Endothelial cell of umbilical vein (primary cell): ENCODE results near the gene MEGF10. TPM values are rescaled to one million over a fixed set of nuclear protein-coding genes. Genes with fewer than 3 reads are reported as not detected.

Source experiments
- BruUV-seq: library from RNA; stranded (reverse); fragments of 400-500 nt; replicated peaks from 2 replicates; lab custom pipeline; 2021; lab: Mats Ljungman, UMichigan
- CTCF ChIA-PET: fragments of 300-600, 350-600 bp; sonication (Branson Sonifier 250); formaldehyde crosslinking; loops from one replicate; lab custom pipeline; 2021; ENCODE audit warnings: antibody characterized with exemption, inconsistent platforms; lab: Charles Lee
- POLR2A ChIA-PET: fragments of 300-600, 350-600 bp; sonication (Branson Sonifier 250); formaldehyde crosslinking; loops from one replicate; lab custom pipeline; 2021; ENCODE audit warnings: antibody characterized with exemption, inconsistent platforms; lab: Charles Lee
- DNase-seq: peaks from one replicate; pipeline ENCODE4 v3.0.0-alpha.2; 2011; ENCODE audit warnings: low read depth, low spot score
- FAIRE-seq: peaks from 2 replicates; lab custom pipeline; 2011; peaks lifted over from hg19 to GRCh38; lab: Jason Lieb, UNC
- H2AFZ ChIP-seq: 2 replicates; pipeline ENCODE4 v1.6.0; 2012; ENCODE audit warnings: low read depth, low read length, control low read depth, inconsistent platforms
- H3K27ac ChIP-seq: 2 replicates; pipeline ENCODE4 v1.5.1; 2011; ENCODE audit warnings: low read depth, mild to moderate bottlenecking, control low read depth, low read length, moderate library complexity; ENCODE audit not compliant: insufficient read depth
- H3K27me3 ChIP-seq, 2 experiments: 2 replicates each; pipeline versions ENCODE4 v1.6.0 to v1.6.1; 2011; ENCODE audit warnings: low read length in 2 of 2, mixed read lengths in 1 of 2; ENCODE audit not compliant: control insufficient read depth in 2 of 2, insufficient read depth in 2 of 2
- H3K36me3 ChIP-seq, 2 experiments: 2 replicates in 1 of 2; 3 replicates in 1 of 2; pipeline ENCODE4 v1.5.1; 2011; ENCODE audit warnings: low read length in 2 of 2, mild to moderate bottlenecking in 1 of 2, moderate library complexity in 1 of 2; ENCODE audit not compliant: control insufficient read depth in 2 of 2, insufficient read depth in 2 of 2; ENCODE audit errors: extremely low read depth in 1 of 2
- H3K4me1 ChIP-seq: 3 replicates; pipeline ENCODE4 v1.5.1; 2011; ENCODE audit warnings: mild to moderate bottlenecking, low read length; ENCODE audit not compliant: control insufficient read depth, insufficient read depth; ENCODE audit errors: extremely low read depth
- H3K4me2 ChIP-seq: 2 replicates; pipeline ENCODE4 v1.6.1; 2011; ENCODE audit warnings: low read length, control low read depth, mixed read lengths; ENCODE audit not compliant: insufficient read depth
- H3K4me3 ChIP-seq, 3 experiments: fragments of 200-600 bp in 1 of 3; sonication (generic), shearing (Covaris generic) in 1 of 3; replicated peaks in 1 of 3; 2 replicates each; pipeline ENCODE4 v1.5.1; 2011 to 2016; ENCODE audit warnings: control low read depth in 3 of 3, low read length in 3 of 3, mild to moderate bottlenecking in 2 of 3, inconsistent platforms in 1 of 3, low read depth in 1 of 3, moderate library complexity in 1 of 3; ENCODE audit not compliant: insufficient read depth in 1 of 3
- H3K79me2 ChIP-seq: 2 replicates; pipeline ENCODE4 v1.6.0; 2012; ENCODE audit warnings: low read length, inconsistent platforms; ENCODE audit not compliant: control insufficient read depth, insufficient read depth
- H3K9ac ChIP-seq: replicated peaks from 2 replicates; pipeline ENCODE3; 2011; ENCODE audit warnings: low read length, control low read depth; ENCODE audit not compliant: insufficient read depth; ENCODE audit errors: extremely low read depth
- H3K9me1 ChIP-seq: replicated peaks from 3 replicates; pipeline ENCODE4 v1.6.0; 2011; ENCODE audit warnings: mild to moderate bottlenecking, low read length; ENCODE audit not compliant: control insufficient read depth, insufficient read depth; ENCODE audit errors: extremely low read depth
- H3K9me3 ChIP-seq: replicated peaks from 2 replicates; pipeline ENCODE4 v1.5.1; 2012; ENCODE audit warnings: low read length, inconsistent platforms; ENCODE audit not compliant: control insufficient read depth, insufficient read depth
- H4K20me1 ChIP-seq: replicated peaks from 2 replicates; pipeline ENCODE3; 2011; ENCODE audit warnings: mild to moderate bottlenecking, low read length; ENCODE audit not compliant: control insufficient read depth, insufficient read depth; ENCODE audit errors: extremely low read depth
- CTCF ChIP-seq, 2 donors: IDR thresholded peaks; 1 replicate in 1 of 2; 2 replicates in 1 of 2; pipeline ENCODE4 v1.5.1; 2011; ENCODE audit warnings: low read length in 2 of 2, mild to moderate bottlenecking in 2 of 2, moderate library complexity in 2 of 2, control low read depth in 1 of 2, inconsistent platforms in 1 of 2, low read depth in 1 of 2; ENCODE audit not compliant: insufficient read depth in 1 of 2; ENCODE audit errors: extremely low read depth in 1 of 2
- EZH2 ChIP-seq: IDR thresholded peaks from 2 replicates; pipeline ENCODE4 v1.6.1; 2012; ENCODE audit warnings: borderline replicate concordance, low read depth, mild to moderate bottlenecking, moderate library complexity, low read length, inconsistent platforms; ENCODE audit not compliant: severe bottlenecking
- FOS ChIP-seq: IDR thresholded peaks from 2 replicates; pipeline ENCODE4 v1.6.1; 2011; ENCODE audit warnings: mild to moderate bottlenecking, low read length, moderate library complexity, borderline replicate concordance; ENCODE audit not compliant: insufficient read depth
- GATA2 ChIP-seq: IDR thresholded peaks from 2 replicates; pipeline ENCODE4 v1.7.0; 2011; ENCODE audit warnings: low read depth, mild to moderate bottlenecking, moderate library complexity, mixed read lengths, low read length; ENCODE audit not compliant: insufficient read length, insufficient read depth
- JUN ChIP-seq: IDR thresholded peaks from 2 replicates; pipeline ENCODE4 v1.6.1; 2011; ENCODE audit warnings: borderline replicate concordance, low read depth; ENCODE audit not compliant: insufficient read length, insufficient read depth
- MAX ChIP-seq: IDR thresholded peaks from 2 replicates; pipeline ENCODE4 v1.6.1; 2011; ENCODE audit not compliant: insufficient read depth, insufficient read length
- MYC ChIP-seq: IDR thresholded peaks from one replicate; pipeline ENCODE4 v1.6.1; 2011; ENCODE audit warnings: mild to moderate bottlenecking, low read depth, low read length
- POLR2A ChIP-seq: IDR thresholded peaks from 2 replicates; pipeline ENCODE4 v1.6.1; 2012; ENCODE audit warnings: low read depth, mild to moderate bottlenecking, control low read depth, low read length
- POLR2AphosphoS5 ChIP-seq: IDR thresholded peaks from 2 replicates; pipeline ENCODE4 v1.6.1; 2012; ENCODE audit warnings: low read depth, mild to moderate bottlenecking, control low read depth, low read length, moderate library complexity; ENCODE audit not compliant: insufficient read depth
- dilution Hi-C: fragments of 300-500 bp; cut with MboI; formaldehyde crosslinking; loops from one replicate; pipeline ENCODE4 v1.15.0; 2019; ENCODE audit warnings: low sequenced_read_pairs; ENCODE audit not compliant: extremely low pct_ligation_motif_present
- intact Hi-C: fragments of 100-400 bp; cut with micrococcal nuclease; formaldehyde crosslinking; loops from one replicate; pipeline ENCODE4 v1.10.0; 2022
- polyA plus RNA-seq, 4 experiments: library from polyadenylated mRNA; depleted of rRNA in 3 of 4; stranded (reverse) in 3 of 4; unstranded in 1 of 4; fragments of >200 nt; gene quantifications; 2 replicates each; pipeline versions ENCODE4 v1.2.1 to v1.2.3, GENCODE V29; 2011 to 2012; ENCODE audit warnings: missing spikeins in 1 of 4
- total RNA-seq: library from RNA; stranded (reverse); gene quantifications from 2 replicates; pipeline ENCODE4 v1.2.3, GENCODE V29; 2021

The MEGF10 gene
- total and polyA plus RNA-seq, 2 donors (not counting 3 experiments of a cell fraction or from before 2014, with no cell fraction given), result 0.30 to 1.00 TPM

GRCh38 chr5:127377651-127378050 lies 87.1 kb downstream of the MEGF10 start:
- Histone ChIP-seq H3K9ac (no peak overlapping the region), H3K79me2 (no peaks in the 10 kb centered on the region), H3K9me1 (no peaks in the 10 kb centered on the region), H3K4me2 (no peak overlapping the region), H3K4me3 (no peak overlapping the region), H3K36me3 (no peaks in the 10 kb centered on the region), H3K9me3 (no peaks in the 10 kb centered on the region), H3K4me1 (no peaks in the 10 kb centered on the region), H3K27me3 (peaks cover 3 to 8% of the 10 kb centered on the region in 2 experiments), H4K20me1 (no peaks in the 10 kb centered on the region), H2AFZ (no peak overlapping the region), H3K27ac (no peak overlapping the region)
- no TSS peak for BruUV-seq
- intact Hi-C loops, result no loop called here
- dilution Hi-C loops, result no loop called here
- POLR2A ChIA-PET, result no interaction called here
- CTCF ChIA-PET, result no interaction called here
- TF ChIP-seq MAX (no peak), CTCF (IDR thresholded peaks at IDR 0.05; ENCODE audit: extremely low read depth in 1 of 2, insufficient read depth in 1 of 2, low read depth in 1 of 2, low read length in 2 of 2) (no peak), MYC (no peak), POLR2AphosphoS5 (no peak), POLR2A (no peak)
- FAIRE-seq (no peak), DNase-seq (no peak)

DNA sequence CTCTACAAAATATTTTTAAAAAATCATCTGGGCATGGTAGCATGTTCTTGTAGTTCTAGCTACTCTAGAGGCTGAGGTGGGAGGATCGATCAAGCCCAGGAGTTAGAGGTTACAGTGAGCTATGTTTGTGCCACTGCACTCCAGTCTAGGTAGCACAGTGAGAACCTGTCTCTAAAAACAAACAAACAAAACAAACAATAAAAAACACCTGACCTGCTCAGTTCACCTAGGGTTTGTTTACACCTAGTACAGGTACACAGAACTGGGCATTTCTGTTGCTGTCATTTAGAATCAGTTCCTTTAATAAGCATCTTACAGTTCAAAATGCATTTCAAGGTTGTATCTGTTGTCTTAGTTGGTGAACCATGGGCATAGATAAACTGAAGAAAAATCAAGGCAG lies 95.3 kb downstream of the MEGF10 start:
- Histone ChIP-seq H3K9me1 (no peaks in the 10 kb centered on the region), H3K79me2 (no peaks in the 10 kb centered on the region), H3K36me3 (no peaks in the 10 kb centered on the region), H3K27ac (no peak overlapping the region), H3K9ac (no peak overlapping the region), H3K9me3 (no peaks in the 10 kb centered on the region), H4K20me1 (peaks cover 3% of the 10 kb centered on the region), H3K4me3 (no peak overlapping the region), H3K27me3 (no peaks in the 10 kb centered on the region), H3K4me2 (no peak overlapping the region), H3K4me1 (no peaks in the 10 kb centered on the region), H2AFZ (no peak overlapping the region)
- DNase-seq (no peak), FAIRE-seq (peak; percentile 26)
- intact Hi-C loops (no loop called here), dilution Hi-C loops (no loop called here)
- no TSS peak for BruUV-seq
- ChIA-PET POLR2A (no interaction called here), CTCF (no interaction called here)
- TF ChIP-seq FOS (no peak), MYC (no peak), EZH2 (no peak), MAX (no peak), CTCF (IDR thresholded peaks at IDR 0.05; ENCODE audit: extremely low read depth in 1 of 2, insufficient read depth in 1 of 2, low read depth in 1 of 2, low read length in 2 of 2) (no peak), JUN (no peak), POLR2AphosphoS5 (no peak), GATA2 (no peak), POLR2A (no peak)
